ENCODE measurements around the gene GLIPR1.
"Not testable (repeated sequence)": the region's sequence is repeated elsewhere in the genome, so short reads cannot be mapped to it uniquely, and the experiment has no call there.

GLIPR1 gene

DNA sequence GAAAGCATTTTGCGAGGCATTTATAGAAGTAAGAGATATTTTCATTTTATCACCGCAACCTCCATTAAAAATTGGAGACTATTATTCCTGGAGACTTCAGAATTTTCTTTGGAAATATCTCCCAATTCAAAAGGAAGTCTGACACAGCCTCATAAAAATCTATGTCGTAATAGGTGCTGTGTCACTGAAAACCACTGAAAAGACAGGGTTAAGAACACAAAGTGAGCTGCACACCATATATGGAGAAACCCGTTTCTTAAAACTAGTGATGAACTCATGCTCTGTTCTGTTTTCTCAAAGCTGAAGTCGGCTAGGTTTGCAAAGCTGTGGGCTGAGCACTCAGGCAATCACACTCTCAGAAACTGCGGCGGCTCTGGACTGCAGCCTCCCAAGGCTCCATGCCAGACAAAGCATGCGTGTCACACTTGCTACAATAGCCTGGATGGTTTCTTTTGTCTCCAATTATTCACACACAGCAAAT is at the start of gene GLIPR1:
Gene GLIPR1 (plus strand): TSS at position 287 of the 481 bp plus-strand sequence. CDS start 126 bp downstream, at position 413.
- DNase-seq (ENCODE audit: insufficient read length, low spot score) (peak; percentile 42), FAIRE-seq (peak; percentile 98)
- no peak for TF ChIP-seq POLR2A (IDR thresholded peaks at IDR 0.05; ENCODE audit: low read depth, low read length)

DNA sequence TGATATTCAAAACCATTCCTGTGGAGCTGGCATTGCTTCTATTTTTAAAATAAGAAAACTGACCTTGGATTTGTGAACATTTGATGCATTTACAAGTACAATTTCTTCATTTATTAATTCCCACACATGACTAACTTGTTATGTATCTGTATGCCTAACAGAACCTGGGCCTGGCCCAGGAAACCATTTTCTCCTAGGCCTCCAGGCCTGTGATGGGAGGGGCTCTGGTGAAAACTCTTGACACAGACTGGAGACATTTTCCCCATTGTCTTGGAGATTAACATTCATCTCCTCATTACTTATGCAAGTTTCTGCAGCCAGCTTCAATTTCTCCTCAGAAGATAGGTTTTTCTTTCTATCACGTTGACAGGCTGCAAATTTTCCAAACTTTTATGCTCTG is 47.6 kb upstream of the GLIPR1 start:
- TF ChIP-seq POLR2A (IDR thresholded peaks at IDR 0.05; ENCODE audit: low read depth, low read length): no peak
- FAIRE-seq (no peak), DNase-seq (ENCODE audit: insufficient read length, low spot score) (no peak)

DNA sequence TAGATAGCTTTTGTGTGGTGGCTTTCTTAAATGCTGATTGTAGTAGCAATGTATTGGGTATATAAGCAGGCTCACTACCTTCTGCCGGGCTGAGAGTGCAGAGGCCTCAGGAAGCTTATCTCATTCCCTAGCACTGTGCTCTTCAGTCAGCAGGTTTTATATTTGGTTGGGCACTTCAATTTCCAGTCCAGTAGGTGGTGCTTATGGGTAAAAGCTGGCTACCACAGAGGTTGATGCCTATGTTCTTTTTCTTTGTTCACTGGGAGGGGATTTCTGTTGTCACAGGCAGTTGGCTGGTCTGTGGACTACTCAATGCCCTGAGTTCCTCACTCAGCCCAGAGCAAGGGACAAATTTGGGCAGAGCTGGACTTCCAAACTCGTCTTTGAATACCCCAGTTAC is 43.0 kb upstream of the GLIPR1 start:
- FAIRE-seq (no peak), DNase-seq (ENCODE audit: insufficient read length, low spot score) (no peak)
- TF ChIP-seq POLR2A (IDR thresholded peaks at IDR 0.05; ENCODE audit: low read depth, low read length): no peak

DNA sequence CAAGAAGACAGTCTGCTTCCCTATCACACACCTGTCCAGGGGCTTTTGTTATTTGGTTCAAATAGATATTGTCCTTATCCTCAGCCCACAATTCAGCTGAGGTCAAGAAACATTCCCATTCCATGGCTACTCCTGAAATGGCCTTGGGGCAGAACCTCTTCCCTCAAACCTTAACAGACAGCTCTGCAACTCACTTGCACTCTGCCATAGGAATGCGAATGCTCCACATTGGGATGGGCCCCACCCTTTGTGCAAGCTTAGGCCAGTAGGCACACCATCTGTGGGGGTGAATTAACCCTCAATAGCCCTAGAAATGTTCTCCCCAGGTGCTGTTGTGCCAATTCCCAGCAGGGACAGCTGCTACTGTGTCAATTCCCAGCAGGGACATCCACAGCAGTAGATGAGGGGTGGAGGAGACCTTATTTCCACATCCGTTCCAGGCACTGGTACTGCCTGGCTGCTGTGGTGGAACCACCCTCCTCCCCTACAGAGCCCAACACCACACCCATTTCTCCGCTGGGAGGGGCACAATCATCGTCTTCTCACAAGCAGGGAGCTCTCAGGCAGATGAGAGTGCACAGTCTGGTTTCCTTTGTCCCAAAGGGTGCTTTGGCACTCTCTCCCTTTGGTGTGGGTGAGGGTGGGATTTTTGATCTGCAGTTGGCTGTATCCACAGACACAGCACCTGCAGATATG is 42.3 kb upstream of the GLIPR1 start:
- no peak for FAIRE-seq
- no peak for TF ChIP-seq POLR2A (IDR thresholded peaks at IDR 0.05; ENCODE audit: low read depth, low read length)
- no peak for DNase-seq (ENCODE audit: insufficient read length, low spot score)

- no peak for TF ChIP-seq POLR2A (IDR thresholded peaks at IDR 0.05; ENCODE audit: low read depth, low read length)
- FAIRE-seq: no peak
These were observed 41.5 kb upstream of the GLIPR1 start for GRCh38 chr12:75439048-75439447.

DNA sequence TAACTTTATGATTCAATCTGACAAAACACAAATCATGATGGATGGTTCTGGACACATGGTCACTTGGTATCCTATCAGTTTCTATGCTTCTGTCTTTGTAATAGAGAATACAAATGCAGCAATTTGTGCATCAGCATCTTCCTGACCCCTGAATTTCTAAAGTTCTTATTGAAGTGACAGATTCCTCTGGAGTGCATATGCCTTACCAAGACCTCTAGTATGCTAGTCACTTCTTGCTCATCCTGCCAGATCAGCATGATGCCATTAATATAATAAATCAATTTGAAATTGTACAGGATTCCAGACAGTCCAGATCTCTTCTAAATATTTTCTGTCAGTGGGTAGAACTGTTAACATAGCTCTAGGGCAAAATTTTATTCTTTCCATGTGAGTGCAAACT is 40.6 kb upstream of the GLIPR1 start:
- FAIRE-seq (no peak), DNase-seq (ENCODE audit: insufficient read length, low spot score) (no peak)
- TF ChIP-seq POLR2A (IDR thresholded peaks at IDR 0.05; ENCODE audit: low read depth, low read length): no peak

More at GRCh38 chr12:75439048-75439447, 41.5 kb upstream of the GLIPR1 start:
- DNase-seq (ENCODE audit: insufficient read length, low spot score): no peak

- not testable (repeated sequence) for DNase-seq (ENCODE audit: insufficient read length, low spot score); FAIRE-seq
These were observed 38.7 kb upstream of the GLIPR1 start for GRCh38 chr12:75441687-75442449.

DNA sequence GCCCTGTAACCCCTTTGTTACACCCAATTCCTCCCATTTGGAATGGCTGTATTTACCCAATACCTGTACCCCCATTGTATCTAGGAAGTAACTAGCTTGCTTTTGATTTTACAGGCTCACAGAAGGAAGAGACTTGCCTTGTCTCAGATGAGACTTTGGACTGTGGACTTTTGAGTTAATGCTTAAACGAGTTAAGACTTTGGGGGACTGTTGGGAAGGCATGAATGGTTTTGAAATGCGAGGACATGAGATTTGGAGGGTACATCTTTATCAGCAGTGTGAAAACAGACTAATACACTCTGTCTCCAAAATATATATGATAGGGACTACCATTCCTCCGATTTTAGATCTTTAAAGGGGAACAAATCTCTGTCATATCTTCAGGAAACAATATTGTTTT is 38.1 kb upstream of the GLIPR1 start:
- FAIRE-seq; DNase-seq (ENCODE audit: insufficient read length, low spot score): not testable (repeated sequence)

DNA sequence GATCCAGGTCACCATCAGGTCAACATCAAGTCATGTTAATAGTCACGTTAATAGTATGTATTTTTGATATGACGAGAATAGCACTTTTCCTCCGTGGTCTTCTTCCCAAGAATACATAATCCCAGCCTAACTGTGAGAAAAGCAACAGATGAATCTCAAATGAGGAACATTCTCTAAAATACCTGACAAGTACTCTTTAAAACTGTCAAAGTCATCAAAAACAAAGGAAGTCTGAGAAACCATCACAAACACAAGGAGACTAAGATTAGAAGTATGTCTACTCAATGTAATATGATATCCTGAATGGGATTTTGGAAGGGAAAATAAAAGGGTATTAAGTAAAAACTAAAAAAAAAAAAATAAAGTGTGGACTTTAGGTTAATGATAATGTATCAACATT is 36.8 kb upstream of the GLIPR1 start:
- TF ChIP-seq POLR2A (IDR thresholded peaks at IDR 0.05; ENCODE audit: low read depth, low read length): no peak
- DNase-seq (ENCODE audit: insufficient read length, low spot score): no peak
- no peak for FAIRE-seq

- peak; percentile 6 for DNase-seq (ENCODE audit: insufficient read length, low spot score)
- no peak for TF ChIP-seq POLR2A (IDR thresholded peaks at IDR 0.05; ENCODE audit: low read depth, low read length)
- peak; percentile 60 for FAIRE-seq
These were observed 36.0 kb upstream of the GLIPR1 start for GRCh38 chr12:75444429-75445136.

GRCh38 chr12:75445137-75445507 is 35.4 kb upstream of the GLIPR1 start:
- FAIRE-seq; DNase-seq (ENCODE audit: insufficient read length, low spot score): not testable (repeated sequence)

DNA sequence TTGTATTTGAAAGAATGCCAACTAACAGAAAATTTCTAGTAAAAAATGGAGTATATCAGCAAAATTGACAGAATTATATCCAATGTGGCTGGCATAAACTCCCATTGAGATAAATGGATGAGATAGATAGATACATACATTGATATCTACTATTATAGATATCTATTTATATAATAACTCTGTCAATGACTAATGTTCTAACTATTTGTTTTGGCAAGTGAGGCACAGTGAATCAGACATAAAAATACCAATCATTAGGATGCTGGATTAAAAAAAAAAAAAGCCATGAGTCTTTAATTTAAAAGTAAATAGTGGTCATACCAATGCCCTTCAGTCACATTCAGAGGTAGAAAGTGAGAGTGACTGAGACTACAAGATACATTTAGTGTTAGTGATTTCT is 33.7 kb upstream of the GLIPR1 start:
- DNase-seq (ENCODE audit: insufficient read length, low spot score) (no peak), FAIRE-seq (no peak)
- no peak for TF ChIP-seq POLR2A (IDR thresholded peaks at IDR 0.05; ENCODE audit: low read depth, low read length)

- TF ChIP-seq POLR2A (IDR thresholded peaks at IDR 0.05; ENCODE audit: low read depth, low read length): no peak
- FAIRE-seq (no peak), DNase-seq (ENCODE audit: insufficient read length, low spot score) (no peak)
These were observed 32.7 kb upstream of the GLIPR1 start for GRCh38 chr12:75447691-75448393.

All from H54 (cell line).